Smooth muscle cell (in vitro differentiated cells): Measurements from ENCODE around the gene GBE1. TPM values are rescaled to one million over a fixed set of nuclear protein-coding genes. Genes with fewer than 3 reads are reported as not detected.

ENCODE experiments used
- DNase-seq: peaks from one replicate; lab custom pipeline; 2025; ENCODE audit not compliant: unreplicated experiment; lab: John Stamatoyannopoulos, UW
- H2AFZ ChIP-seq: fragments of 200-600 bp; sonication (generic); 2 replicates; pipeline ENCODE4 v1.6.0; 2016; ENCODE audit warnings: antibody characterized with exemption, low read depth, mild to moderate bottlenecking
- H3F3A ChIP-seq: fragments of 200-600 bp; sonication (generic); 2 replicates; pipeline ENCODE4 v1.6.0; 2017; ENCODE audit warnings: antibody characterized with exemption, low read depth
- H3K27ac ChIP-seq: fragments of 200-600 bp; sonication (generic); 2 replicates; pipeline ENCODE4 v1.5.1; 2016; ENCODE audit warnings: low read depth, mild to moderate bottlenecking
- H3K27me3 ChIP-seq: fragments of 200-600 bp; sonication (generic); 2 replicates; pipeline ENCODE4 v1.6.1; 2016; ENCODE audit warnings: low read depth, mild to moderate bottlenecking
- H3K36me3 ChIP-seq: fragments of 200-600 bp; sonication (generic); 2 replicates; pipeline ENCODE4 v1.5.1; 2016; ENCODE audit warnings: low read depth
- H3K4me1 ChIP-seq: fragments of 200-600 bp; sonication (generic); 2 replicates; pipeline ENCODE4 v1.5.1; 2016; ENCODE audit warnings: low read depth
- H3K4me2 ChIP-seq: fragments of 200-600 bp; sonication (generic); 2 replicates; pipeline ENCODE4 v1.6.0; 2016; ENCODE audit warnings: mild to moderate bottlenecking
- H3K4me3 ChIP-seq: fragments of 200-600 bp; sonication (generic); 2 replicates; pipeline ENCODE4 v1.5.1; 2016; ENCODE audit warnings: mild to moderate bottlenecking
- H3K79me2 ChIP-seq: fragments of 200-600 bp; sonication (generic); 2 replicates; pipeline ENCODE4 v1.6.0; 2016; ENCODE audit warnings: low read depth, mild to moderate bottlenecking
- H3K9ac ChIP-seq: fragments of 200-600 bp; sonication (generic); 2 replicates; pipeline ENCODE4 v1.6.0; 2016; ENCODE audit warnings: low read depth
- H3K9me3 ChIP-seq: fragments of 200-600 bp; sonication (generic); replicated peaks from 2 replicates; pipeline ENCODE4 v1.5.1; 2016; ENCODE audit warnings: low read depth
- H4K20me1 ChIP-seq: fragments of 200-600 bp; sonication (generic); 2 replicates; pipeline ENCODE4 v1.6.0; 2016; ENCODE audit warnings: low read depth
- WGBS: methylation state at CpG from one replicate; pipeline ENCODE4 v1.1.7; 2016; ENCODE audit warnings: low lambda C conversion rate; 5-methylcytosine and 5-hydroxymethylcytosine counted together
- polyA plus RNA-seq: library from polyadenylated mRNA; unstranded; fragments of >200 nt; fragmentation: Nextera tagmentation; extraction: Ambion mirVana; gene quantifications from 2 replicates; pipeline ENCODE4 v1.2.1, GENCODE V29; 2016
- total RNA-seq: library from RNA; depleted of rRNA; stranded (reverse); fragments of >200 nt; gene quantifications from 2 replicates; pipeline ENCODE4 v1.2.3, GENCODE V29; 2014
- TF ChIP-seq, protein P1 (sequence below): fragments of 200-600 bp; sonication (generic); IDR thresholded peaks from 2 replicates; pipeline ENCODE4 v1.5.1; 2017; ENCODE audit warnings: borderline replicate concordance, mild to moderate bottlenecking, antibody characterized with exemption; ENCODE audit not compliant: insufficient read depth, poor library complexity, severe bottlenecking

GBE1 gene
- total and polyA plus RNA-seq, 2 experiments from 2014 or later: 23.4 to 50.8 TPM

- H3K9me3 ChIP-seq: no peaks in the 10 kb centered on the region
- H3K9ac ChIP-seq: no peak overlapping the region
- no peak overlapping the region for H3K4me2 ChIP-seq
- H3K27me3 ChIP-seq: no peaks in the 10 kb centered on the region
- H3K36me3 ChIP-seq: no peaks in the 10 kb centered on the region
- H3F3A ChIP-seq: no peaks in the 10 kb centered on the region
- WGBS: 87% methylated on average over 3 of the region's 3 CpGs
- TF ChIP-seq, protein P1, sequence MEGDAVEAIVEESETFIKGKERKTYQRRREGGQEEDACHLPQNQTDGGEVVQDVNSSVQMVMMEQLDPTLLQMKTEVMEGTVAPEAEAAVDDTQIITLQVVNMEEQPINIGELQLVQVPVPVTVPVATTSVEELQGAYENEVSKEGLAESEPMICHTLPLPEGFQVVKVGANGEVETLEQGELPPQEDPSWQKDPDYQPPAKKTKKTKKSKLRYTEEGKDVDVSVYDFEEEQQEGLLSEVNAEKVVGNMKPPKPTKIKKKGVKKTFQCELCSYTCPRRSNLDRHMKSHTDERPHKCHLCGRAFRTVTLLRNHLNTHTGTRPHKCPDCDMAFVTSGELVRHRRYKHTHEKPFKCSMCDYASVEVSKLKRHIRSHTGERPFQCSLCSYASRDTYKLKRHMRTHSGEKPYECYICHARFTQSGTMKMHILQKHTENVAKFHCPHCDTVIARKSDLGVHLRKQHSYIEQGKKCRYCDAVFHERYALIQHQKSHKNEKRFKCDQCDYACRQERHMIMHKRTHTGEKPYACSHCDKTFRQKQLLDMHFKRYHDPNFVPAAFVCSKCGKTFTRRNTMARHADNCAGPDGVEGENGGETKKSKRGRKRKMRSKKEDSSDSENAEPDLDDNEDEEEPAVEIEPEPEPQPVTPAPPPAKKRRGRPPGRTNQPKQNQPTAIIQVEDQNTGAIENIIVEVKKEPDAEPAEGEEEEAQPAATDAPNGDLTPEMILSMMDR: no peak
- H3K4me1 ChIP-seq: no peaks in the 10 kb centered on the region
- H3K27ac ChIP-seq: no peak overlapping the region
- no peaks in the 10 kb centered on the region for H3K79me2 ChIP-seq
- peaks cover 16% of the 10 kb centered on the region for H4K20me1 ChIP-seq
- H2AFZ ChIP-seq: no peak overlapping the region
- DNase-seq: no peak
- H3K4me3 ChIP-seq: no peak overlapping the region
Measured at GRCh38 chr3:81658322-81658997, 103.0 kb downstream of the GBE1 start.

- Histone ChIP-seq H3K4me2 (no peak overlapping the region), H4K20me1 (no peaks in the 10 kb centered on the region), H3K27me3 (no peaks in the 10 kb centered on the region), H3K9me3 (no peaks in the 10 kb centered on the region), H3F3A (no peaks in the 10 kb centered on the region), H3K9ac (no peak overlapping the region), H3K27ac (no peak overlapping the region), H2AFZ (no peak overlapping the region), H3K4me3 (no peak overlapping the region), H3K79me2 (no peaks in the 10 kb centered on the region), H3K36me3 (no peaks in the 10 kb centered on the region), H3K4me1 (no peaks in the 10 kb centered on the region)
- TF ChIP-seq, protein P1: no peak
- no peak for DNase-seq
- 94% methylated on average over 4 of the region's 4 CpGs for WGBS
Measured at GRCh38 chr3:81651139-81651538, 110.3 kb downstream of the GBE1 start.

DNA sequence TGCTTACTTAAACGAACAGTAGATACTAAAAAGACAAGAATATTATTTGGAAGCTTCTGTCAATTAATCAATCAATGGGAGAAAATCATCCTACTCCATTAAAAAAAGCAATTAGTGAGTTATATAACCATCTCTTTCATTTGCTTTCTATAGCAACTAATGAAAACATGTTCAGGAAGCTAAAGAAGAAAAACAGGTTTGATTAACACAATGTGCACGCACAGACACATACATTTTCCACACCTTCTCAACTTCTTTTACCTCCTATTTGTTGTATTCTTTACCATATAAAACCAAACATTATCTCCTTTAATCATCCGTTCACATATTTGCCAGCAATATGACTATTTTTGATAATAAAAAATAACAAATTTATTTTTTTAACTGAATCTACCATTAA is 111.3 kb downstream of the GBE1 start:
- H3K9ac ChIP-seq: no peak overlapping the region
- no peak overlapping the region for H2AFZ ChIP-seq
- no peaks in the 10 kb centered on the region for H3K4me1 ChIP-seq
- no peaks in the 10 kb centered on the region for H3F3A ChIP-seq
- no peaks in the 10 kb centered on the region for H3K79me2 ChIP-seq
- no peaks in the 10 kb centered on the region for H4K20me1 ChIP-seq
- TF ChIP-seq, protein P1: no peak
- no peaks in the 10 kb centered on the region for H3K9me3 ChIP-seq
- H3K4me3 ChIP-seq: no peak overlapping the region
- H3K27ac ChIP-seq: no peak overlapping the region
- H3K4me2 ChIP-seq: no peak overlapping the region
- no peak for DNase-seq
- 85% methylated on average over 3 of the region's 3 CpGs for WGBS
- no peaks in the 10 kb centered on the region for H3K27me3 ChIP-seq
- no peaks in the 10 kb centered on the region for H3K36me3 ChIP-seq

GRCh38 chr3:81645248-81645647 is 116.2 kb downstream of the GBE1 start:
- Histone ChIP-seq H3K79me2 (no peaks in the 10 kb centered on the region), H3K27ac (no peak overlapping the region), H4K20me1 (no peaks in the 10 kb centered on the region), H3K9ac (no peak overlapping the region), H3K4me2 (no peak overlapping the region), H3K4me3 (no peak overlapping the region), H3K4me1 (no peaks in the 10 kb centered on the region), H3K27me3 (no peaks in the 10 kb centered on the region), H3F3A (no peaks in the 10 kb centered on the region), H3K9me3 (no peaks in the 10 kb centered on the region), H3K36me3 (no peaks in the 10 kb centered on the region), H2AFZ (no peak overlapping the region)
- no peak for DNase-seq
- WGBS: 87% methylated on average over 1 of the region's 1 CpG
- TF ChIP-seq, protein P1: no peak
